Renal cortical epithelial cell (primary cell): Measurements from ENCODE around the gene ZNF708. TPM values are rescaled to one million over a fixed set of nuclear protein-coding genes. Genes with fewer than 3 reads are reported as not detected.
"Not testable (repeated sequence)": the region's sequence is repeated elsewhere in the genome, so short reads cannot be mapped to it uniquely, and the experiment has no call there.

Experiments
- DNase-seq: peaks from one replicate; pipeline ENCODE4 v3.0.0-alpha.2; 2011; ENCODE audit warnings: low read depth
- total RNA-seq: library from RNA; depleted of rRNA; stranded (reverse); fragments of >200 nt; gene quantifications from 2 replicates; pipeline ENCODE4 v1.2.3, GENCODE V29; 2014

The ZNF708 gene
- 5.4 and 14.7 TPM in 2 replicates for total RNA-seq

GRCh38 chr19:21328885-21329605 lies at the start of gene ZNF708:
Gene ZNF708, minus strand, starts transcription at chr19:21329410. Its CDS starts 198 bp downstream, at chr19:21329212.
- DNase-seq: peak; percentile 87

GRCh38 chr19:21362291-21362690 lies 33.1 kb upstream of the ZNF708 start:
- DNase-seq: no peak

GRCh38 chr19:21358768-21359451 lies 29.7 kb upstream of the ZNF708 start, which contains the start of gene ZNF738:
Gene ZNF738, plus strand, starts transcription at chr19:21359000. Its CDS starts 141 bp downstream, at chr19:21359141.
- DNase-seq: peak; percentile 88

GRCh38 chr19:21352830-21353229 lies 23.6 kb upstream of the ZNF708 start:
- DNase-seq: no peak

GRCh38 chr19:21344841-21345240 lies 15.6 kb upstream of the ZNF708 start:
- not testable (repeated sequence) for DNase-seq

- no peak for DNase-seq
Observed at GRCh38 chr19:21335721-21336120, 6.5 kb upstream of the ZNF708 start.

- peak; percentile 2 for DNase-seq
Observed at GRCh38 chr19:21328406-21328805, 804 bp downstream of the ZNF708 start.

GRCh38 chr19:21326169-21326568 lies 3.0 kb downstream of the ZNF708 start:
- DNase-seq: no peak

GRCh38 chr19:21323000-21323399 lies 6.2 kb downstream of the ZNF708 start:
- no peak for DNase-seq

- DNase-seq: no peak
Observed at GRCh38 chr19:21322528-21322927, 6.7 kb downstream of the ZNF708 start.

GRCh38 chr19:21321996-21322395 lies 7.2 kb downstream of the ZNF708 start:
- no peak for DNase-seq

- DNase-seq: no peak
Observed at GRCh38 chr19:21321134-21321533, 8.1 kb downstream of the ZNF708 start.

GRCh38 chr19:21317821-21318220 lies 11.4 kb downstream of the ZNF708 start:
- DNase-seq: no peak

GRCh38 chr19:21314676-21315075 lies 14.5 kb downstream of the ZNF708 start:
- DNase-seq: no peak

- not testable (repeated sequence) for DNase-seq
Observed at GRCh38 chr19:21312807-21313206, 16.4 kb downstream of the ZNF708 start.

- DNase-seq: no peak
Observed at GRCh38 chr19:21308773-21309172, 20.4 kb downstream of the ZNF708 start.

- DNase-seq: not testable (repeated sequence)
Observed at GRCh38 chr19:21306881-21307479, 22.2 kb downstream of the ZNF708 start.

- not testable (repeated sequence) for DNase-seq
Observed at GRCh38 chr19:21293768-21294167, 35.4 kb downstream of the ZNF708 start.

GRCh38 chr19:21269813-21270212 lies 59.4 kb downstream of the ZNF708 start:
- no peak for DNase-seq

- DNase-seq: no peak
Observed at GRCh38 chr19:21264891-21265290, 64.3 kb downstream of the ZNF708 start.

- no peak for DNase-seq
Observed at GRCh38 chr19:21264416-21264815, 64.8 kb downstream of the ZNF708 start.

- not testable (repeated sequence) for DNase-seq
Observed at GRCh38 chr19:21260848-21261381, 68.3 kb downstream of the ZNF708 start.
